SK-N-SH (cell line): Measurements from ENCODE around the gene FUT2. TPM values are rescaled to one million over a fixed set of nuclear protein-coding genes. Genes with fewer than 3 reads are reported as not detected.
A peak's percentile ranks its signal among the peaks of the same experiment; 100 is the strongest.

Experiments
- CTCF ChIA-PET: fragments of 300-600, 350-600 bp; formaldehyde crosslinking; extraction: SDS; loops from one replicate; lab custom pipeline; 2021; lab: Yijun Ruan, JAX
- POLR2A ChIA-PET: fragments of 350-600 bp; sonication (Branson Sonifier 250); formaldehyde crosslinking; extraction: SDS; loops from one replicate; lab custom pipeline; 2020; ENCODE audit warnings: antibody characterized with exemption, inconsistent platforms; lab: Yijun Ruan, JAX
- DNase-seq: peaks from one replicate; pipeline ENCODE4 v3.0.0; 2012
- H2AFZ ChIP-seq: fragments of 200-600 bp; sonication (generic); 2 replicates; pipeline ENCODE4 v1.8.1; 2016; ENCODE audit warnings: antibody characterized with exemption, mild to moderate bottlenecking, low read depth
- H3F3A ChIP-seq: fragments of 200-600 bp; sonication (generic); replicated peaks from 2 replicates; pipeline ENCODE3; 2016; ENCODE audit warnings: antibody characterized with exemption, mild to moderate bottlenecking; ENCODE audit not compliant: insufficient read depth
- H3K27ac ChIP-seq, 2 experiments: fragments of 200-500 bp in 1 of 2; fragments of 200-600 bp in 1 of 2; sonication (Bioruptor generic) in 1 of 2; sonication (generic), shearing (Covaris generic) in 1 of 2; 2 replicates each; pipeline versions ENCODE4 v1.5.1 to v1.6.1; 2014 to 2016; ENCODE audit warnings: low read depth in 2 of 2, inconsistent platforms in 1 of 2, low read length in 1 of 2, mild to moderate bottlenecking in 1 of 2, mixed read lengths in 1 of 2
- H3K27me3 ChIP-seq: fragments of 200-600 bp; sonication (generic), shearing (Covaris generic); 2 replicates; pipeline ENCODE4 v1.6.1; 2016; ENCODE audit warnings: mixed run types; ENCODE audit not compliant: insufficient read depth
- H3K36me3 ChIP-seq, 2 experiments: fragments of 200-500 bp in 1 of 2; fragments of 200-600 bp in 1 of 2; sonication (Bioruptor generic) in 1 of 2; sonication (generic) in 1 of 2; replicated peaks in 1 of 2; 2 replicates each; pipeline versions ENCODE3 to v1.5.1; 2014 to 2016; ENCODE audit warnings: low read length in 1 of 2, mild to moderate bottlenecking in 1 of 2; ENCODE audit not compliant: insufficient read depth in 2 of 2, control insufficient read depth in 1 of 2
- H3K4me1 ChIP-seq, 2 experiments: fragments of 200-500 bp in 1 of 2; fragments of 200-600 bp in 1 of 2; sonication (Bioruptor generic) in 1 of 2; sonication (generic), shearing (Covaris generic) in 1 of 2; 2 replicates each; pipeline versions ENCODE4 v1.5.1 to v1.6.1; 2014 to 2016; ENCODE audit warnings: low read depth in 1 of 2, low read length in 1 of 2, mixed run types in 1 of 2; ENCODE audit not compliant: insufficient read depth in 2 of 2, control insufficient read depth in 1 of 2
- H3K4me2 ChIP-seq: fragments of 200-600 bp; sonication (generic), shearing (Covaris generic); 2 replicates; pipeline ENCODE4 v1.6.1; 2017; ENCODE audit warnings: mixed run types
- H3K4me3 ChIP-seq, 2 experiments: fragments of 200-500 bp in 1 of 2; fragments of 200-600 bp in 1 of 2; sonication (Bioruptor generic) in 1 of 2; sonication (generic), shearing (Covaris generic) in 1 of 2; 2 replicates each; pipeline versions ENCODE4 v1.5.1 to v1.8.1; 2014 to 2016; ENCODE audit warnings: low read depth in 2 of 2, inconsistent platforms in 1 of 2, low read length in 1 of 2, mild to moderate bottlenecking in 1 of 2, mixed read lengths in 1 of 2, moderate library complexity in 1 of 2
- H3K79me2 ChIP-seq: fragments of 200-600 bp; sonication (generic); 2 replicates; pipeline ENCODE4 v1.8.1; 2017; ENCODE audit warnings: mild to moderate bottlenecking; ENCODE audit not compliant: insufficient read depth
- H3K9ac ChIP-seq: fragments of 200-600 bp; sonication (generic); 2 replicates; pipeline ENCODE4 v1.6.1; 2017; ENCODE audit warnings: mixed run types
- H3K9me2 ChIP-seq: fragments of 200-600 bp; sonication (generic); 2 replicates; pipeline ENCODE4 v1.6.1; 2017; ENCODE audit warnings: mixed run types
- H3K9me3 ChIP-seq: fragments of 200-600 bp; sonication (generic); 2 replicates; pipeline ENCODE4 v1.6.1; 2017; ENCODE audit warnings: mixed run types, mild to moderate bottlenecking, moderate library complexity
- H4K20me1 ChIP-seq: fragments of 200-600 bp; sonication (generic); 2 replicates; pipeline ENCODE4 v1.6.1; 2017; ENCODE audit warnings: mild to moderate bottlenecking, mixed run types; ENCODE audit not compliant: insufficient read depth
- CHD2 ChIP-seq: fragments of 150-350 bp; IDR thresholded peaks from 2 replicates; pipeline ENCODE4 v1.6.1; 2018; ENCODE audit warnings: low read length; ENCODE audit not compliant: partially characterized antibody
- EP300 ChIP-seq, 2 experiments: IDR thresholded peaks; 2 replicates each; pipeline versions ENCODE4 v1.4.0 to v1.6.1; 2012; ENCODE audit warnings: borderline replicate concordance in 1 of 2, low read depth in 1 of 2, low read length in 1 of 2
- EZH2phosphoT487 ChIP-seq: fragments of 200-600 bp; sonication (generic); IDR thresholded peaks from 2 replicates; pipeline ENCODE4 v1.6.1; 2017; ENCODE audit warnings: low read depth, mixed run types, mild to moderate bottlenecking, antibody characterized with exemption, moderate library complexity, borderline replicate concordance
- FOSL2 ChIP-seq: IDR thresholded peaks from 2 replicates; pipeline ENCODE4 v1.4.0; 2012; ENCODE audit warnings: low read depth, mild to moderate bottlenecking, moderate library complexity, borderline replicate concordance
- FOXJ3 ChIP-seq: sonication (generic); formaldehyde crosslinking; IDR thresholded peaks from 2 replicates; pipeline ENCODE4 v1.5.1; 2020; ENCODE audit warnings: mild to moderate bottlenecking, missing genetic modification reagents
- GABPA ChIP-seq: IDR thresholded peaks from 2 replicates; pipeline ENCODE4 v1.4.0; 2012; ENCODE audit warnings: low read depth, mild to moderate bottlenecking
- MEF2A ChIP-seq: IDR thresholded peaks from 2 replicates; pipeline ENCODE4 v1.4.0; 2012; ENCODE audit warnings: low read depth, borderline replicate concordance
- POLR2AphosphoS5 ChIP-seq: IDR thresholded peaks from 2 replicates; pipeline ENCODE4 v1.6.1; 2012; ENCODE audit warnings: low read depth, low read length
- SIN3A ChIP-seq: IDR thresholded peaks from 2 replicates; pipeline ENCODE4 v1.6.1; 2012; ENCODE audit warnings: low read depth, mild to moderate bottlenecking, low read length, moderate library complexity, borderline replicate concordance
- TAF1 ChIP-seq: IDR thresholded peaks from 2 replicates; pipeline ENCODE4 v1.6.1; 2012; ENCODE audit warnings: low read depth, mild to moderate bottlenecking, low read length, moderate library complexity, borderline replicate concordance
- WGBS: methylation state at CpG from one replicate; pipeline ENCODE4 v1.1.6; 2017; ENCODE audit warnings: low lambda C conversion rate; 5-methylcytosine and 5-hydroxymethylcytosine counted together
- polyA plus RNA-seq, 3 experiments: library from polyadenylated mRNA; depleted of rRNA; stranded (reverse); fragments of >200 nt; gene quantifications; 2 replicates each; pipeline ENCODE4 v1.2.3, GENCODE V29; 2012
- TF ChIP-seq, protein P1 (sequence below): fragments of 150-350 bp; IDR thresholded peaks from 2 replicates; pipeline ENCODE4 v1.6.1; 2016; ENCODE audit warnings: mild to moderate bottlenecking, low read depth, low read length

The FUT2 gene
- polyA plus RNA-seq, 1 of the 3 experiments (the other 2 are of a cell fraction): not detected

DNA sequence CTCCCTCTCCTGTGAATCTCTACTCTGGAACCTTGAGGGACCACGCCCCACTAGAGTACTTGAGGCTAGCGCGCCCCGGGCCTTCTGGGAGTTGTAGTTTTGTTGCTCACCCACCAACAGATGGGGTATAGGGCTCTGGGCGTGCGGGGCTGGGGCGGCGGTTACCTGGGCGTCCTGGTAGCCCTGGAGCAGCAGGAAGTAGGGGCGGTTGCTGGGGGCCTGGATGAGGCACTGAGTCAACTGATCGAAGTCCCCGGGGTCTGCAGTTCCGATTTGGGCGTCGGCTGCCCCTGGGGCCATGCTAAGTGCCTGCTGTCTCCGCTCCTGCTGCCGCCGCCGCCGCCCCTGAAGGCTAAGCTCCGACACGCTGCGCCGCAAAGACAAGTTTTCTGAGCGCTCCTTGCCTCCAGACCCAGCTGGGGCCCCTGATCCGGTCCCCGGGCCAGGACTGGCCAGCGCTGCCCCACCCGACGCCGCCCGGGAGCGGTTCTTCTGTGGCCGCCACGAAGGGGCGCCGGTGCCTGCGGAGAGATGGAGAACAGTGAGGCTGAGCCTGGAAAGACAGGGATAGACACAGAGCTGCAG lies 39.4 kb downstream of the FUT2 start:
- Histone ChIP-seq H3K9me3 (no peaks in the 10 kb centered on the region), H3K9me2 (no peaks in the 10 kb centered on the region), H2AFZ (no peak overlapping the region), H3K79me2 (no peaks in the 10 kb centered on the region), H3K27ac (no peak overlapping the region), H3K4me3 (no peak overlapping the region), H4K20me1 (no peaks in the 10 kb centered on the region), H3K9ac (no peak overlapping the region), H3K4me2 (no peak overlapping the region), H3K27me3 (no peaks in the 10 kb centered on the region), H3K4me1 (peaks cover 0 to 12% of the 10 kb centered on the region in 2 experiments; a peak in 1 of 4 replicates), H3F3A (peaks cover 7% of the 10 kb centered on the region), H3K36me3 (no peaks in the 10 kb centered on the region)
- POLR2A ChIA-PET: no interaction called here
- TF ChIP-seq EP300 (IDR thresholded peaks at IDR 0.05; ENCODE audit: borderline replicate concordance in 1 of 2, low read depth in 1 of 2, low read length in 1 of 2) (no peak), EZH2phosphoT487 (no peak), MEF2A (no peak), SIN3A (no peak), TAF1 (no peak), POLR2AphosphoS5 (no peak), FOSL2 (no peak), FOXJ3 (CRISPR knock-in tag) (no peak), CHD2 (no peak), GABPA (no peak)
- TF ChIP-seq, protein P1, sequence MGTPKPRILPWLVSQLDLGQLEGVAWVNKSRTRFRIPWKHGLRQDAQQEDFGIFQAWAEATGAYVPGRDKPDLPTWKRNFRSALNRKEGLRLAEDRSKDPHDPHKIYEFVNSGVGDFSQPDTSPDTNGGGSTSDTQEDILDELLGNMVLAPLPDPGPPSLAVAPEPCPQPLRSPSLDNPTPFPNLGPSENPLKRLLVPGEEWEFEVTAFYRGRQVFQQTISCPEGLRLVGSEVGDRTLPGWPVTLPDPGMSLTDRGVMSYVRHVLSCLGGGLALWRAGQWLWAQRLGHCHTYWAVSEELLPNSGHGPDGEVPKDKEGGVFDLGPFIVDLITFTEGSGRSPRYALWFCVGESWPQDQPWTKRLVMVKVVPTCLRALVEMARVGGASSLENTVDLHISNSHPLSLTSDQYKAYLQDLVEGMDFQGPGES: no peak
- DNase-seq: no peak
- 73% methylated on average over 27 of the region's 38 CpGs for WGBS
- CTCF ChIA-PET: no interaction called here

DNA sequence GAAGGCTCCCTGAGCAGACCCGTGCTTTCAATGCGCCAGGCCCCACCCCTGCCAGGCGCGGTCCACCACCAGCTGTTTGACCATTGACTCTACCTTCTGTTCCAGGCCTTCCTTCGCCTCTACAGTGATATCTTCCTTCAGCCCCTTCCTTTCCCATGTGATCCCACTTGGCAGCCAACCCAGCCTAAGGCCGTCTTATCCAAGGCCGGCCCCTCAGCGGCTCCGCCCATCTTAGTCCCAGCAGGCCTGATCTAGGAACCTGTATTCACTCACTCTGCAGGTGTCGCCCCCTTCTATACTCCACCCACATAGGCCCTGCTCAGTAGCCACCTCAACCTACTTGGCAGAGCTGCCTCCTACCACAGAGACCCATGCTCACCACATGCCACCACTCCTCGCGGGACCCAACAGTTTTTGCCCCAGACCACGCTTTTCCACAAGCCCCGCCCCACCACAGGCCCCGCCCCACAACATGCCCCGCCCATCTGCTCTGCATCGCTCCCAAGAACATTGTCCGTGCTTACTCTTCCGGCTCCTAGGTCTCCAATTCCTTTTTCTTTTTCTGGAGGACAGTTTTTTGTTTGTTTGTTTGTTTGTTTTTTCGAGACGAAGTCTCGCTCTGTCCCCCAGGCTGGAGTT lies 41.7 kb downstream of the FUT2 start:
- CTCF ChIA-PET: no interaction called here
- peaks cover 0 to 16% of the 10 kb centered on the region in 2 experiments; a peak in 1 of 4 replicates for H3K4me1 ChIP-seq

More for the DNA sequence above, 41.7 kb downstream of the FUT2 start:
- POLR2A ChIA-PET: no interaction called here
- H3K27me3 ChIP-seq: no peaks in the 10 kb centered on the region
- no peaks in the 10 kb centered on the region for H3K9me3 ChIP-seq
- H2AFZ ChIP-seq: no peak overlapping the region
- no peak overlapping the region for H3K4me2 ChIP-seq
- no peak overlapping the region for H3K4me3 ChIP-seq
- H3K9ac ChIP-seq: no peak overlapping the region
- WGBS: 89% methylated on average over 20 of the region's 22 CpGs
- peak; percentile 66 for DNase-seq
- H3K79me2 ChIP-seq: no peaks in the 10 kb centered on the region
- H3K36me3 ChIP-seq: no peaks in the 10 kb centered on the region
- H3K9me2 ChIP-seq: no peaks in the 10 kb centered on the region
- no peaks in the 10 kb centered on the region for H4K20me1 ChIP-seq
- TF ChIP-seq EZH2phosphoT487: no peak
- peaks cover 7% of the 10 kb centered on the region for H3F3A ChIP-seq
- no peak overlapping the region for H3K27ac ChIP-seq
